GM12892 (cell line): Measurements from ENCODE around the gene GRPR.

Experiments used
- POLR2A ChIP-seq: IDR thresholded peaks from 2 replicates; pipeline ENCODE4 v1.6.1; 2011; ENCODE audit warnings: low read depth, low read length, control low read depth
- POLR2AphosphoS5 ChIP-seq: IDR thresholded peaks from 2 replicates; pipeline ENCODE4 v1.6.1; 2011; ENCODE audit warnings: low read depth, low read length, control low read depth
- TAF1 ChIP-seq: IDR thresholded peaks from 2 replicates; pipeline ENCODE4 v1.6.1; 2011; ENCODE audit warnings: low read depth, mild to moderate bottlenecking, control low read depth, low read length, borderline replicate concordance

DNA sequence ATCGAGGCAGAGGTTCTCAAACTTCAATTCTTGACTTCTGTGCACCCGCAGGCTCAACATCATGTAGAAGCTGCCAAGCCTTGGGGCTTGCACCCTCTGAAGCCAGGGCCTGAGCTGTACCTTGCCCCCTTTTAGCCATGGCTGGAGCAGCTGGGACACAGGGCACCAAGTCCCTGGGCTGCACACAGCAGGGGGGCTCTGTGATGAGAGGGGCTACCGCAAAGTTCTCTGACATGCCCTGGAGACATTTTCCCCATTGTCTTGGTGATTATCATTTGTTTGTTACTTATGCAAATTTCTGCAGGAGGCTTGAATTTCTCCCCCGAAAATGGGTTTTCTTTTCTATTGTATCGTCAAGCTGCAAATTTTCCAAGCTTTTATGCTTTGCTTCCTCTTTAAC, 39.0 kb downstream of the GRPR start:
- no peak for TF ChIP-seq TAF1
- TF ChIP-seq POLR2A = no peak
- TF ChIP-seq POLR2AphosphoS5 = no peak
